PC-3 (cell line): ENCODE measurements around the gene DIP2B. TPM values are rescaled to one million over a fixed set of nuclear protein-coding genes. Genes with fewer than 3 reads are reported as not detected.

ENCODE experiments used
- ATAC-seq: fragments of 200-7000 bp; cut with Tn5 transposase; 2 replicates; pipeline ENCODE4 v1.9.1; 2020; ENCODE audit warnings: mild to moderate bottlenecking, moderate library complexity
- BruUV-seq: library from RNA; stranded (reverse); fragments of 400-500 nt; replicated peaks from 2 replicates; lab custom pipeline; 2021; lab: Mats Ljungman, UMichigan
- CTCF ChIA-PET: fragments of 300-600 bp; sonication (Branson Sonifier 250); formaldehyde crosslinking; loops from one replicate; lab custom pipeline; 2022; ENCODE audit warnings: antibody characterized with exemption; lab: Charles Lee
- POLR2A ChIA-PET: fragments of 300-600 bp; sonication (Branson Sonifier 250); formaldehyde crosslinking; loops from one replicate; lab custom pipeline; 2022; ENCODE audit warnings: antibody characterized with exemption; ENCODE audit not compliant: unreplicated experiment; lab: Charles Lee
- DNase-seq: peaks from one replicate; pipeline ENCODE4 v3.0.0-alpha.2; 2015
- H2AFZ ChIP-seq: fragments of 300-600 bp; sonication (generic); 2 replicates; pipeline ENCODE4 v1.6.0; 2016; ENCODE audit warnings: antibody characterized with exemption, low read length
- H3F3A ChIP-seq: fragments of 300-600 bp; sonication (generic); one replicate; pipeline ENCODE4 v1.6.0; 2017; ENCODE audit warnings: antibody characterized with exemption, low read length, control low read depth, mild to moderate bottlenecking; ENCODE audit not compliant: unreplicated experiment
- H3K27ac ChIP-seq: fragments of 300-600 bp; sonication (generic); 2 replicates; pipeline ENCODE4 v1.5.1; 2016; ENCODE audit warnings: mild to moderate bottlenecking, low read length
- H3K27me3 ChIP-seq: fragments of 300-600 bp; sonication (generic); 2 replicates; pipeline ENCODE4 v1.6.1; 2016; ENCODE audit warnings: low read length, mixed read lengths
- H3K36me3 ChIP-seq: fragments of 300-600 bp; sonication (generic); 2 replicates; pipeline ENCODE4 v1.6.1; 2016; ENCODE audit warnings: low read depth, mixed run types, low read length, mixed read lengths
- H3K4me1 ChIP-seq: fragments of 300-600 bp; sonication (generic); 2 replicates; pipeline ENCODE4 v1.5.1; 2016; ENCODE audit warnings: low read length; ENCODE audit not compliant: insufficient read depth
- H3K4me2 ChIP-seq: fragments of 300-600 bp; sonication (generic); 2 replicates; pipeline ENCODE4 v1.6.0; 2016; ENCODE audit warnings: low read length
- H3K4me3 ChIP-seq: fragments of 300-600 bp; sonication (generic); 2 replicates; pipeline ENCODE4 v1.5.1; 2016; ENCODE audit warnings: mild to moderate bottlenecking, low read length, mixed read lengths
- H3K79me2 ChIP-seq: fragments of 300-600 bp; sonication (generic); 2 replicates; pipeline ENCODE4 v1.6.1; 2017; ENCODE audit warnings: low read length, mixed read lengths
- H3K9ac ChIP-seq: fragments of 300-600 bp; sonication (generic); 2 replicates; pipeline ENCODE4 v1.6.0; 2016; ENCODE audit warnings: mild to moderate bottlenecking, low read length
- H3K9me2 ChIP-seq: fragments of 300-600 bp; sonication (generic); replicated peaks from 2 replicates; pipeline ENCODE4 v1.6.1; 2016; ENCODE audit warnings: mixed run types, low read length, mixed read lengths
- H3K9me3 ChIP-seq: fragments of 300-600 bp; sonication (generic); 2 replicates; pipeline ENCODE4 v1.6.1; 2016; ENCODE audit warnings: low read length, mixed read lengths
- H4K20me1 ChIP-seq: fragments of 300-600 bp; sonication (generic); 2 replicates; pipeline ENCODE4 v1.6.1; 2016; ENCODE audit warnings: low read length, mixed read lengths
- CTCF ChIP-seq: fragments of 300-600 bp; sonication (generic); conservative IDR thresholded peaks from 2 replicates; pipeline ENCODE4 v1.5.1; 2017; ENCODE audit warnings: antibody characterized with exemption, low read depth, mild to moderate bottlenecking, low read length
- EZH2 ChIP-seq: fragments of 300-600 bp; sonication (generic); IDR thresholded peaks from one replicate; pipeline ENCODE4 v1.6.1; 2017; ENCODE audit warnings: antibody characterized with exemption, mild to moderate bottlenecking, low read length; ENCODE audit not compliant: unreplicated experiment
- EZH2phosphoT487 ChIP-seq: fragments of 300-600 bp; sonication (generic); IDR thresholded peaks from 2 replicates; pipeline ENCODE4 v1.6.1; 2018; ENCODE audit warnings: mild to moderate bottlenecking, antibody characterized with exemption, low read length, borderline replicate concordance
- intact Hi-C: fragments of 100-400 bp; cut with micrococcal nuclease; formaldehyde crosslinking; loops from 2 replicates; pipeline ENCODE4 v1.9.0; 2023
- total RNA-seq: library from RNA; depleted of rRNA; stranded (reverse); fragments of >200 nt; gene quantifications from 2 replicates; pipeline ENCODE4 v1.2.3, GENCODE V29; 2014

Gene DIP2B
- total RNA-seq, 1 experiment from 2014 or later, result 36.3 TPM

GRCh38 chr12:50686406-50686805 lies 181.6 kb downstream of the DIP2B start:
- H3K9ac ChIP-seq, result no peak overlapping the region
- H3K4me3 ChIP-seq, result no peak overlapping the region
- DNase-seq (no peak), ATAC-seq (no peak)
- peaks cover 41% of the 10 kb centered on the region for H3K36me3 ChIP-seq
- H3K9me2 ChIP-seq, result no peaks in the 10 kb centered on the region
- H3K4me2 ChIP-seq, result no peak overlapping the region
- POLR2A ChIA-PET, result no interaction called here
- TF ChIP-seq EZH2phosphoT487, result no peak
- no peak for TF ChIP-seq CTCF
- no peak for TF ChIP-seq EZH2
- BruUV-seq, result no TSS peak
- CTCF ChIA-PET, result no interaction called here
- H3K27me3 ChIP-seq, result no peaks in the 10 kb centered on the region
- no peaks in the 10 kb centered on the region for H3K9me3 ChIP-seq
- no peak overlapping the region for H3K27ac ChIP-seq
- H3F3A ChIP-seq, result no peaks in the 10 kb centered on the region
- intact Hi-C loops, result no loop called here
- H3K4me1 ChIP-seq, result no peaks in the 10 kb centered on the region
- no peaks in the 10 kb centered on the region for H3K79me2 ChIP-seq
- no peaks in the 10 kb centered on the region for H4K20me1 ChIP-seq
- no peak overlapping the region for H2AFZ ChIP-seq

- BruUV-seq, result no TSS peak
- Histone ChIP-seq H3K4me3 (no peak overlapping the region), H3K9ac (no peak overlapping the region), H2AFZ (no peak overlapping the region), H3K4me2 (no peak overlapping the region), H4K20me1 (no peaks in the 10 kb centered on the region), H3K27ac (no peak overlapping the region), H3K27me3 (no peaks in the 10 kb centered on the region), H3K79me2 (no peaks in the 10 kb centered on the region), H3K4me1 (no peaks in the 10 kb centered on the region), H3K36me3 (peaks cover 38% of the 10 kb centered on the region), H3F3A (no peaks in the 10 kb centered on the region), H3K9me3 (no peaks in the 10 kb centered on the region), H3K9me2 (no peaks in the 10 kb centered on the region)
- POLR2A ChIA-PET, result no interaction called here
- ATAC-seq (no peak), DNase-seq (no peak)
- CTCF ChIA-PET, result no interaction called here
- intact Hi-C loops, result no loop called here
- no peak for TF ChIP-seq CTCF
- TF ChIP-seq EZH2, result no peak
- no peak for TF ChIP-seq EZH2phosphoT487
Measured at GRCh38 chr12:50686976-50687375, 182.2 kb downstream of the DIP2B start.

GRCh38 chr12:50689437-50689836 lies 184.7 kb downstream of the DIP2B start:
- no peaks in the 10 kb centered on the region for H3F3A ChIP-seq
- TF ChIP-seq EZH2phosphoT487, result no peak
- no peak for TF ChIP-seq CTCF
- no peak for TF ChIP-seq EZH2
- intact Hi-C loops, result no loop called here
- no peak overlapping the region for H3K9ac ChIP-seq
- no peaks in the 10 kb centered on the region for H3K9me3 ChIP-seq
- ChIA-PET CTCF (no interaction called here), POLR2A (no interaction called here)
- DNase-seq, result no peak
- no peak overlapping the region for H2AFZ ChIP-seq
- no peak for ATAC-seq
- no peaks in the 10 kb centered on the region for H3K9me2 ChIP-seq
- BruUV-seq, result no TSS peak
- H3K4me3 ChIP-seq, result no peak overlapping the region
- H3K79me2 ChIP-seq, result no peaks in the 10 kb centered on the region
- peaks cover 33% of the 10 kb centered on the region; the same call in 1 of the 2 replicates for H3K36me3 ChIP-seq
- H4K20me1 ChIP-seq, result no peaks in the 10 kb centered on the region
- H3K27me3 ChIP-seq, result no peaks in the 10 kb centered on the region
- H3K4me1 ChIP-seq, result no peaks in the 10 kb centered on the region
- H3K27ac ChIP-seq, result no peak overlapping the region
- H3K4me2 ChIP-seq, result no peak overlapping the region
